Activated T-cell treated with anti-CD3 and anti-CD28 coated beads, Interleukin-2, amount 50 U/mL, for 4 hours (primary cell): Measurements from ENCODE around the gene RMND5B. TPM values are rescaled to one million over a fixed set of nuclear protein-coding genes. Genes with fewer than 3 reads are reported as not detected.
"Not testable (repeated sequence)": the region's sequence is repeated elsewhere in the genome, so short reads cannot be mapped to it uniquely, and the experiment has no call there.

Source experiments
- ATAC-seq, 2 donors: fragments of 200-7000 bp; cut with Tn5 transposase; one replicate each; pipeline ENCODE4 v1.10.0; 2021
- DNase-seq: peaks from one replicate; pipeline ENCODE4 v3.0.0-alpha.2; 2020
- H3K27me3 Mint-ChIP-seq: one replicate; pipeline ENCODE4 v1.8.0; 2021; ENCODE audit warnings: low read depth, mixed read lengths
- H3K36me3 Mint-ChIP-seq: one replicate; pipeline ENCODE4 v1.8.0; 2022; ENCODE audit warnings: mixed read lengths; ENCODE audit not compliant: insufficient read depth
- H3K4me1 Mint-ChIP-seq: one replicate; pipeline ENCODE4 v1.8.0; 2021; ENCODE audit warnings: low read depth, mixed read lengths
- H3K4me3 Mint-ChIP-seq: one replicate; pipeline ENCODE4 v1.8.0; 2021; ENCODE audit warnings: mild to moderate bottlenecking, moderate library complexity, mixed read lengths
- H3K9me3 Mint-ChIP-seq: one replicate; pipeline ENCODE4 v1.8.0; 2021; ENCODE audit warnings: mixed read lengths
- total RNA-seq, 3 donors: library from RNA; stranded (reverse); gene quantifications; one replicate each; pipeline ENCODE4 v1.2.1, GENCODE V29; 2021

RMND5B gene
- total RNA-seq, 3 donors from 2014 or later: 34.6 to 41.2 (median 35.8) TPM

DNA sequence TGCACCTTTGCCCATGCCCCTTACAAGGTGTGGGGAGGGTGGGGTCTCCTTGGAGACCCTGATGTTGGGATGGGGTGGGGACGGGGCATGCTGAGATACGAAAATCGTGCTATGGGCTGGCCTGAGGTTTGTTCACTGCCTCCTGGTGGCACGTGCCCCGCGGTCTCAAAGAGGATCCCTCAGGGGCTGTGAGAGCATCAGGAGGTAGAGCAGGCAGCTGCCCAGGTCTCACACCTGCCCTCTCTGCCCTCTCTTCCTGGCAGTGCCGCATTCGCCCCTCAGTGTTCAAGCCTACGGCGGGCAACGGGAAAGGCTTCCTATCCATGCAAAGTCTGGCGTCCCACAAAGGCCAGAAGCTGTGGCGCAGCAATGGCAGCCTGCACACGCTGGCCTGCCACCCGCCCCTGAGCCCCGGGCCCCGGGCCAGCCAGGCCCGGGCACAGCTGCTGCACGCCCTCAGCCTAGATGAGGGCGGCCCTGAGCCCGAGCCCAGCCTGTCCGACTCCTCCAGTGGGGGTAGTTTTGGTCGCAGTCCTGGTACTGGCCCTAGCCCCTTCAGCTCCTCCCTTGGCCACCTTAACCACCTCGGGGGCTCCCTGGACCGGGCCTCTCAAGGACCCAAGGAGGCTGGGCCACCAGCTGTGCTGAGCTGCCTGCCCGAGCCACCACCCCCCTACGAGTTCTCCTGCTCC is 10.8 kb upstream of the RMND5B start:
- DNase-seq: no peak
- H3K4me3 Mint-ChIP-seq: no peak overlapping the region
- no peaks in the 10 kb centered on the region for H3K36me3 Mint-ChIP-seq
- no peaks in the 10 kb centered on the region for H3K27me3 Mint-ChIP-seq
- no peak for ATAC-seq
- no peaks in the 10 kb centered on the region for H3K9me3 Mint-ChIP-seq
- peaks cover 31% of the 10 kb centered on the region for H3K4me1 Mint-ChIP-seq

DNA sequence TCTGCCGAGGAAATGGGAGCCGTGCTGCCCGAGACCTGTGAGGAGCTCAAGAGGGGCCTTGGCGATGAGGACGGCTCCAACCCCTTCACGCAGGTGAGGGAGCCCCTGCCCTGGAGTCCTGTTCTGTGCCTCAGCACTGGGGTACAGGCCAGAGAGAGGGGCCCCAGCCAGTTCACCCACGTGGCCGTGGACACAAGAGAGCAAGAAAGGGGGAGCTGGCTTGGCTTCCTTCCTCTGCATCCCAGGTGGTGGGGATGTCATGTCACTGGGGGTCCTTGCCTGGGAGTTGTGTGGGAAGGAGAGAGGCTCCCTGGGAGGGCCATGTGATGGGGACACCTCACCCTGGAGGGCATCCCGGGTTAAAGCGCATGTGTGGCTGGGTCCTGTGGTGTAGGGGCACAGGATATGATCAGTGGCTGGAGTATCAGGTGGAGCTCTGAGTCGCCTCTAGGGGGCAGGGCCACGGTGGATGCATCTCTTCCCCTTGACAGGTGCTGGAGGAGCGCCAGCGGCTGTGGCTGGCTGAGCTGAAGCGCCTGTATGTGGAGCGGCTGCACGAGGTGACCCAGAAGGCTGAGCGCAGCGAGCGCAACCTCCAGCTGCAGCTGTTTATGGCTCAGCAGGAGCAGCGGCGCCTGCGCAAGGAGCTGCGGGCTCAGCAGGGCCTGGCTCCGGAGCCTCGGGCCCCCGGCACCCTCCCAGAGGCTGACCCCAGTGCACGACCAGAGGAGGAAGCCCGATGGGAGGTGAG is 10.0 kb upstream of the RMND5B start:
- Mint-ChIP-seq H3K4me3 (no peak overlapping the region), H3K36me3 (no peaks in the 10 kb centered on the region), H3K4me1 (peaks cover 25% of the 10 kb centered on the region), H3K9me3 (no peaks in the 10 kb centered on the region), H3K27me3 (no peaks in the 10 kb centered on the region)
- peak; percentile 85 for ATAC-seq
- DNase-seq: peak; percentile 73

DNA sequence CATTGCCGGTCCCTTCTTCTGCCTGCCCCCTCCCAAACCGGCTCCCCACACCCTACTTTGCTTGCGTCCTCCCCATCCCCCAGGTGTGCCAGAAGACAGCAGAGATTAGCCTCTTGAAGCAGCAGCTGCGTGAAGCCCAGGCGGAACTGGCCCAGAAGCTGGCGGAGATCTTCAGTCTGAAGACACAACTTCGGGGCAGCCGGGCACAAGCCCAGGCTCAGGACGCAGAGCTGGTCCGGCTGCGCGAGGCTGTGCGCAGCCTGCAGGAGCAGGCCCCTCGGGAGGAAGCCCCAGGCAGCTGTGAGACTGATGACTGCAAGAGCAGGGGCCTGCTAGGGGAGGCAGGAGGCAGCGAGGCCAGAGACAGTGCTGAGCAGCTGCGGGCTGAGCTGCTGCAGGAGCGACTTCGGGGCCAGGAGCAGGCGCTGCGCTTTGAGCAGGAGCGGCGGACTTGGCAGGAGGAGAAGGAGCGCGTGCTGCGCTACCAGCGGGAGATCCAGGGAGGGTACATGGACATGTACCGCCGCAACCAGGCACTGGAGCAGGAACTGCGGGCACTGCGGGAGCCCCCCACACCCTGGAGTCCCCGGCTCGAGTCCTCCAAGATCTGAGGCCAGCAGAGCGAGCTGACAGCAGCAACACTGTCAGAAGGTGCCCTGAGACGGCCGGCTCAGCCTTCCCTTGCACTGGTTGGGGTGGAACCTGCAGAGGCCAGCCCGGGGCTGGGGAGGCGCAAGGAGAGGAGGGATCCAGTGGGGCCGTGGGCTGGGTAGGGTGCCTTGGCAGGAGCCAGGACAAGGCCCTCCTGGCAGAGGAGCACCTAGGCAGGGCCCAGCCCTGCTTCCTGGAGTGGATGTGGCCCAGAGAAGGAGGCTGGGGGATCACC is 9.2 kb upstream of the RMND5B start:
- Mint-ChIP-seq H3K36me3 (no peaks in the 10 kb centered on the region), H3K9me3 (no peaks in the 10 kb centered on the region), H3K4me3 (peak overlapping the region; percentile 29), H3K27me3 (no peaks in the 10 kb centered on the region), H3K4me1 (peaks cover 16% of the 10 kb centered on the region)
- no peak for DNase-seq
- ATAC-seq: no peak

DNA sequence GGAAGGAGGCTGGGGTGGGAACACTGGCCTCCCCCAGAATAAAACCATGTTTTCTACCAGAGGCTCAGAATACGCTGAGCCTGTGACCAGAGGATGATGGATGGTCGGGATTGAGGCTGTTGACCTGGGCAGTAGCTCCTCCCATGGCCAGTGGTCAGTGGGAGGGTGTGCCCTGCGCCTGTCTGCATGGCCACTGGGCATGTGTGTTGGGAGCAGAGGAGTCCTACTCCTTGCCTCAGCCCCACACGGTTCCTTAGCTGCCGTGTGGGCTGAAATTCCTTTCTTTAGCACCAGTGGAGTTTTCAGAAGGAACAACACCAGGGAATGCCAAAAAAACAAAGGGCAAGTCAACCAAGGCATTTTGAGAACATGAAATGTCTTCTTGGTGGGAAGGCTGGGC is 8.5 kb upstream of the RMND5B start:
- DNase-seq (no peak), ATAC-seq (no peak)
- H3K27me3 Mint-ChIP-seq: no peaks in the 10 kb centered on the region
- no peak overlapping the region for H3K4me3 Mint-ChIP-seq
- no peaks in the 10 kb centered on the region for H3K9me3 Mint-ChIP-seq
- H3K36me3 Mint-ChIP-seq: no peaks in the 10 kb centered on the region
- H3K4me1 Mint-ChIP-seq: peaks cover 12% of the 10 kb centered on the region

DNA sequence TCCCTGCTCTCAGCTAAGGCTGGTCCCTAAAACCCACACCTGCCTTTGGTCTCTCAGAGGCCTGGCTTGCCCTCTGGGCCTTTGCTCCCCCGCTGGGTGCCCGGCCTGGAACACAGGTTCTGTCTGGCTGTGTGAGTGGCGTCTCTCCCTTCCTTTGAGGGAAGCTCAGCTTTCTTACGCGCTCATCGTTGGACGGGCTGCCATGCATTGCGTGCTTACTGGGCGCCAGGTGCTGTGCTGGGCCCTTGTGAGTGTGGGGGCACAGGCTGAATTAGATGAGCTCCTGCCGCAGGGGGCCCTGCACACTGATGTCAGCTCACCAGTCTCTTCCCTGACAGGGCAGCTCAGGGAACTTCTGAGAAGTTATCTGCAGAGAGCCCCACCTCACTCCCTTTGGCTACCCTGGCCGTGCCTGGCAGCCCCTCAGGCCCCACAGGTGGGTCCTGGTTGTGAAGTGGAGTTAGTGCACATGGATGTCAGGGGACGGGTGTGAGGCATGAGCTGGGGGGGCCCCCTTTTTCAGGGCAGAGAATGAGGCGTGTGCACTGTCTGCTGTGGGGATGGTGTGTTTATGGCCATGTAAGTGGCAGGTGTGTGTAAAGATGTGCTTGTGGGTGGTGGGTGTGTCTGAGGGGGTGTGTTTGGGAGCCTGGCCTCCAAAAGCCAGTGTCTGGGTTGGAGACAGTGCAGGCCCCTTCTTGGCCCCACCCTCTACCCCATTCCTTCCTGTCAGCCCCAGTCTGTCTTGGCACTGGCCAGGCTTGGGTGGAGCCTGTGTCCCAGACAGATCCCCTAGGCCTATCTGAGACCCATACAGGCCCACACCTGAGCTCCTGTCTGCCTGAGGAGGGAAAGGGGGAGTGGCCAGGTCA is 7.5 kb upstream of the RMND5B start:
- H3K36me3 Mint-ChIP-seq: no peaks in the 10 kb centered on the region
- DNase-seq (no peak), ATAC-seq (no peak)
- H3K4me1 Mint-ChIP-seq: peaks cover 12% of the 10 kb centered on the region
- H3K4me3 Mint-ChIP-seq: no peak overlapping the region
- no peaks in the 10 kb centered on the region for H3K9me3 Mint-ChIP-seq
- no peaks in the 10 kb centered on the region for H3K27me3 Mint-ChIP-seq

DNA sequence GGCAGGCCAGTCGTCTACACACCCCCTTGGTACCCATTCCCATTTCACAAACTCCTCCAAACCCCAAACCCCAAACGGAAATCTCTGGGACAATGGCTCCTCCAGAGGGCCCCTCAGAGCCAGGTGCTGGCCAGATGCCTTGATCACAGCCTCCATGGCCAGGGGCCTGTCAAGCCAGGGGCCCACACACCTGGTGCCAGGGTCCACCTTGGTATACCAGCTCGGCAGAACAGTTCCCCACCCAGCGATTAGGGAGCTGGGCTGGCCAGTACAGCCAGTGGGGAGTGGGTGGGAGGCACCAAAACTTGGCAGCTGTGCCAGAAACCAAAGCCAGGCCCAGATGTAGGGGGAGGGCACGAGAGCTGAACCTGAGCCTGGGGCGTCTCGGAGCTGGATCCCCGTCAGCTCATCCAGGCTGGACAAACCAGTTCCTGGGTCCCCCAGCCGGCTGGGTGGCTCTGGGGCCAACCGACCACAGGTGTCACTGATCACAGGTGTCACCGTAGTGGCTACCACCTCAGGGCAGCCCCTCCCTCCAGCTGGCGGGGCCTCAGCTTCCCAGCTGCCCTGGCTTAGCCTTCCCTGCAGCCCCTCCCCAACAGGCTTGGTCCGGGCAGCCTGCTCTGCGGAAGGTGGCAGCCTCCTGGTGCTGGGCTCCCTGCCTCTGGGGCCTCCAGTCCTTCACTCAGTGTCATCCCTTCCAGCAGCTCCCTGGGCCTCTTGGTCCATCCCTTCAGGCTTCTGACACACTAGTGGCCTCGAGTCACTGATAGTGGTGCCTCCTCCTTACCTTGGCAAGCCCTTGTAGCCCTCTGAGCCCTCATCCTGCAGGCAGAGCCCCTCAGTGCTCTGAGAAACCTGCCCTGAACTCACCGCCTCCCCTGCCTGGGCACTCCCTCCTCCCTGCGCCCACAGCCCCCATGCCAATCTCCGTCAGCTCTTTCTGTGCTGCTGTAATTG is 6.6 kb upstream of the RMND5B start:
- H3K27me3 Mint-ChIP-seq: no peaks in the 10 kb centered on the region
- H3K36me3 Mint-ChIP-seq: no peaks in the 10 kb centered on the region
- ATAC-seq (no peak), DNase-seq (no peak)
- no peaks in the 10 kb centered on the region for H3K9me3 Mint-ChIP-seq
- H3K4me3 Mint-ChIP-seq: no peak overlapping the region
- H3K4me1 Mint-ChIP-seq: peaks cover 12% of the 10 kb centered on the region

DNA sequence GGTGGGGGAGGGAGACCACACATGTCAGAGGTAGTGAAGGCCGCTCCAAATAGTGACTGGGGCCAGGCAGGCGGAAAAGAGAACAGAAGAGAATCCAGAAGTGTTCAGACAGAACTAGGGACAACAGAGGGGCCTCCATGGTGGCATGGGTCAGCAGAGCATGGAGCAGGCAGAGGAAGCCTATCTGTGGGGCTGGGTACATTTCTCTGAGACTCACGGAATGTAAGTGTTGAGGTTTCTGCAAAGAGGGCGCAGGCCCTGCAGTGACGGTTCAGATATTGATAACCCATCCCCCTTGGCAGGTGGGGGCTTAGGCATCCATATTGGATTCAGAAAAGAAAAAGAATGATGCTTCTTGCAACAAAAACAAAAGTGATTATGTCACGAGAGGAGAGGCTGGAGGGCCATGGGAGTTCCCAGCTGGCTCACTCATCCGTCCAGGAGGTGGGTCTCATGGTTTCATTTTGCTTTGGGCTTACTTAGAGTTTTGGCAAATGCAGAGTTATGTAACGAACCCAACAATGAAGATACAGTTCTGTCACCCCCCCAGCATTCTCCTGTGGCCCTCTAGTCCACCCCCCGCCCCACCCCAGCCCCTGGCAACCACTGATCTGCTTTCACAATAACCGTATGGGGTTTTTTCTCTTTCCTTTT is 5.4 kb upstream of the RMND5B start:
- Mint-ChIP-seq H3K4me1 (peaks cover 15% of the 10 kb centered on the region), H3K27me3 (no peaks in the 10 kb centered on the region), H3K4me3 (no peak overlapping the region), H3K9me3 (no peaks in the 10 kb centered on the region), H3K36me3 (no peaks in the 10 kb centered on the region)
- no peak for DNase-seq
- ATAC-seq: no peak

DNA sequence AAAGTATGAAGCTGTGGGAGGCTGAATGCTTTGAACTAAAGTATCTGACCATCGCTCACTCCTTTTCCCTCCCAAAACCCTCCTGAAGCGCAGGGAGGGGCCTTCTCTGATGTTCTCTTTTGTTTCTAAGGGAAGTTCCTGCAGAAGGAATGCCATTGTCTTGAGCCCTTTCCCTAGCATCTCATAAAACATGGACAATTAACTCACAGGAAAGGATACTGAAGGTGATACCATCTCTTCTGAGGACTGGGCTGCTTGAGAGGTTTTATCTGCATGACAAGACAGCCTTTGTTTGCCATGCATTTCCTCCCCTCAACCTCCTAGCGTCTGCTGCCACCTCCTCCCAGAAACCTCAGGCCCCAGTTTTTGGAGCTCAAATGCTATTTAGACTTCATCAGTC is 4.3 kb upstream of the RMND5B start:
- no peaks in the 10 kb centered on the region for H3K9me3 Mint-ChIP-seq
- no peak for DNase-seq
- ATAC-seq: no peak
- peaks cover 9% of the 10 kb centered on the region for H3K4me1 Mint-ChIP-seq
- no peaks in the 10 kb centered on the region for H3K27me3 Mint-ChIP-seq
- no peak overlapping the region for H3K4me3 Mint-ChIP-seq
- H3K36me3 Mint-ChIP-seq: no peaks in the 10 kb centered on the region

DNA sequence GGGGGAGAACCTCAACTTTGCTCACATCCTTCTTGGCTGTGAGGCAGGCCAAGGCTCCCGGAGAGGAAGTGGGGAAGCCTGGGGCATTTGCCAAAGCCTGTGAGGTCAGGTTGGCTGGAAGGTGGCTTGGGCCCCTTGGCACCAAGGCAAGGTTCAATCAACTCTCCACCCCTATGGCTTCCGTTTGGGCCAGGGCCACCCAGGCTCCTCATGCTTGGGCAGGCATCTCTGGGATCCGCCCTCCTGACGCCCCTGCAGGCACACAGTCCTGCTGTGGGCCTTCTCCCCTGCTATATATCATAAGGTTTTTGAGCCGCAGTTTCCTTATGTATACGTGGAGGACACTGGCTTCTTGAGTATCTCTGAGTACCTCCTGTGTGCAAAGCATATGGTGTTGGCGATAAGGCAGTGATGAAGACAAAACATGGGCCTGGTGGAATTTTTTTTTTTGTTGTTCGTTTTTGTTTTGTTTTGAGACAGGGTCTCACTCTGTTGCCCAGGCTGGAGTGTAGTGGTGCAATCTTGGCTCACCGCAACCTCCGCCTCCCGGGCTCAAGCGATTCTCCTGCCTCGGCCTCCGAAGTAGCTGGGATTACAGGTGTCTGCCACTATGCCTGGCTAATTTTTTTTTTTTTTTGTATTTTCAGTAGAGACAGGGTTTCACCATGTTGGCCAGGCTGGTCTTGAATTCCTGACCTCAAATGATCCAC is 3.4 kb upstream of the RMND5B start:
- H3K27me3 Mint-ChIP-seq, H3K36me3 Mint-ChIP-seq, H3K9me3 Mint-ChIP-seq, DNase-seq, H3K4me3 Mint-ChIP-seq, ATAC-seq: not testable (repeated sequence)
- H3K4me1 Mint-ChIP-seq: peaks cover 16% of the 10 kb centered on the region

DNA sequence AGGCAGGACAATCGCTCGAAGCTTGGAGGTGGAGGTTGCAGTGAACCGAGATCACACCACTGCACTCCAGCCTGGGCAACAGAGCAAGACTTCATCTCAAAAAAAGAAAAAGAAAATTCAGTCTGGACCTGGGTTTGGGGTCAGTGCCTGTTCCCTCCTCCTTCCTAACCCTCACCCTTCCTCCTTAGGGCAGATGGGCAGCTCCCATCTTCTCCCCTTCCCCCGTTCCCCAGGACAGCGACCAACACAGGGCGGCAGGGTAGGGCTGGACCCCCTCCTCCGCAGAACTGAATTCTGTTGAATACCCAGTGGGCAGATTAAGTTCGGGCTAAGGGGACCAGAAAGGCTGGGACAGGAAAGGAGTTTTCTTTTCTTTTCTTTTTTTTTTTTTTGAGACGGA is 1.5 kb upstream of the RMND5B start:
- no peaks in the 10 kb centered on the region for H3K27me3 Mint-ChIP-seq
- DNase-seq: no peak
- peaks cover 7% of the 10 kb centered on the region for H3K36me3 Mint-ChIP-seq
- no peak for ATAC-seq
- H3K4me3 Mint-ChIP-seq: no peak overlapping the region
- no peaks in the 10 kb centered on the region for H3K9me3 Mint-ChIP-seq
- H3K4me1 Mint-ChIP-seq: peaks cover 21% of the 10 kb centered on the region

DNA sequence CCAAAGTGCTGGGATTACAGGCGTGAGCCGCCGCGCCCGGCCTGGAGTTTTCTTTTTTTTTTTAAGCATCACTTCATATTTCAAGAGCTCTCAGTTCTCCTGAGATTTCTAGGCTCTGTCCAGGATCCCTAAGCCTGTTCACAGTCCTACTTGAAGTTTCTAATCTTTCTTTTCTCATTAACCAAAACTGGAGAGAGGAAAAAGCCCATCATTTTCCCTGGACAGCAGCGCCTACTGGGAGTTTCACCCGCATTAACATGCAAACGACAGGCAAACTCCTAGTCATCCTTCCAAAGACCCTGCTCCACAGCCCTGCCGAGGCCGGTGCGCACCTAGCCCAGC is 609 bp upstream of the RMND5B start:
- peaks cover 22% of the 10 kb centered on the region for H3K4me1 Mint-ChIP-seq
- DNase-seq, ATAC-seq, H3K9me3 Mint-ChIP-seq, H3K27me3 Mint-ChIP-seq: not testable (repeated sequence)
- H3K36me3 Mint-ChIP-seq: peaks cover 10% of the 10 kb centered on the region
- peak overlapping the region; percentile 89 for H3K4me3 Mint-ChIP-seq

DNA sequence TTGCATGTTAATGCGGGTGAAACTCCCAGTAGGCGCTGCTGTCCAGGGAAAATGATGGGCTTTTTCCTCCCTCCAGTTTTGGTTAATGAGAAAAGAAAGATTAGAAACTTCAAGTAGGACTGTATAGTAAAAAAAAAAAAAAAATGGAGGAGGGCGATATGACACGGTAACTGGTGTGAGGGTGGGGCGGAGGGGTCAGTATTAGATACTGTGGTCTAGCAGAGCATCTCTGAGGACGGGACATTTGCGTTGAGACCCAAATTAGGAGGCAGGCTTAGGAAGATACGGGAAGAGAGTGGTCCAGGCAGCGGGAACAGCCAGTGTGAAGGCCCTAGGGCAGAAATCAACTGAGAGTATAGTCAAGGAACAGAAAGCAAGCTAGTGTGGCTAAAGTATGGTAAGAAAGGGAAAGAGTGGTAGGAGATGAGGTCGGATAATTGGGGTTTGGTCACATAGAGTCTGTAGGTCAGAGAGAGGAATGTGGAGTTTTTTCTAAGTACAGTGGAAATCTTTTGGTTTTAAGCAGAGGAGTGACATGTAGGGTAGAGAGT is 707 bp downstream of the RMND5B start:
- peak overlapping the region; percentile 89 for H3K4me3 Mint-ChIP-seq
- DNase-seq (no peak), ATAC-seq (no peak)
- peaks cover 26% of the 10 kb centered on the region for H3K4me1 Mint-ChIP-seq
- H3K9me3 Mint-ChIP-seq: no peaks in the 10 kb centered on the region
- no peaks in the 10 kb centered on the region for H3K27me3 Mint-ChIP-seq
- H3K36me3 Mint-ChIP-seq: peaks cover 18% of the 10 kb centered on the region
